Measurements from ENCODE around the gene BDNF.
"Not testable (repeated sequence)": the region's sequence is repeated elsewhere in the genome, so short reads cannot be mapped to it uniquely, and the experiment has no call there.

BDNF gene

GRCh38 chr11:27635567-27636037 lies 64.7 kb downstream of the BDNF start:
- H3K4me3 ChIP-seq (ENCODE audit: low read length), result no peak overlapping the region
- no peaks in the 10 kb centered on the region for H3K27me3 ChIP-seq (ENCODE audit: control insufficient read depth, insufficient read depth, low read length)
- H3K9me3 ChIP-seq (replicated peaks; ENCODE audit: low read length), result no peaks in the 10 kb centered on the region
- no peak overlapping the region for H3K4me2 ChIP-seq (ENCODE audit: low read length)
- no peaks in the 10 kb centered on the region for H3K4me1 ChIP-seq (ENCODE audit: control insufficient read depth, insufficient read depth, low read length)
- no peaks in the 10 kb centered on the region for H3K36me3 ChIP-seq (ENCODE audit: insufficient read depth, low read length)
- H3K9ac ChIP-seq (ENCODE audit: low read depth, low read length), result no peak overlapping the region

GRCh38 chr11:27634776-27635175 lies 65.5 kb downstream of the BDNF start:
- H3K9ac ChIP-seq (ENCODE audit: low read depth, low read length); H3K4me2 ChIP-seq (ENCODE audit: low read length); H3K9me3 ChIP-seq (replicated peaks; ENCODE audit: low read length); H3K4me1 ChIP-seq (ENCODE audit: control insufficient read depth, insufficient read depth, low read length); H3K36me3 ChIP-seq (ENCODE audit: insufficient read depth, low read length); H3K4me3 ChIP-seq (ENCODE audit: low read length); H3K27me3 ChIP-seq (ENCODE audit: control insufficient read depth, insufficient read depth, low read length): not testable (repeated sequence)

- H3K4me3 ChIP-seq (ENCODE audit: low read length); H3K36me3 ChIP-seq (ENCODE audit: insufficient read depth, low read length): not testable (repeated sequence)
Measured at GRCh38 chr11:27634282-27634681, 66.0 kb downstream of the BDNF start.

GRCh38 chr11:27629023-27629422 lies 71.2 kb downstream of the BDNF start:
- not testable (repeated sequence) for H3K27me3 ChIP-seq (ENCODE audit: control insufficient read depth, insufficient read depth, low read length); H3K9ac ChIP-seq (ENCODE audit: low read depth, low read length); H3K4me3 ChIP-seq (ENCODE audit: low read length); H3K4me1 ChIP-seq (ENCODE audit: control insufficient read depth, insufficient read depth, low read length); H3K36me3 ChIP-seq (ENCODE audit: insufficient read depth, low read length); H3K9me3 ChIP-seq (replicated peaks; ENCODE audit: low read length); H3K4me2 ChIP-seq (ENCODE audit: low read length)

More at GRCh38 chr11:27634282-27634681, 66.0 kb downstream of the BDNF start:
- not testable (repeated sequence) for H3K9me3 ChIP-seq (replicated peaks; ENCODE audit: low read length); H3K9ac ChIP-seq (ENCODE audit: low read depth, low read length); H3K4me2 ChIP-seq (ENCODE audit: low read length); H3K4me1 ChIP-seq (ENCODE audit: control insufficient read depth, insufficient read depth, low read length); H3K27me3 ChIP-seq (ENCODE audit: control insufficient read depth, insufficient read depth, low read length)

- H3K36me3 ChIP-seq (ENCODE audit: insufficient read depth, low read length), result no peaks in the 10 kb centered on the region
- no peaks in the 10 kb centered on the region for H3K9me3 ChIP-seq (replicated peaks; ENCODE audit: low read length)
- H3K4me2 ChIP-seq (ENCODE audit: low read length), result no peak overlapping the region
- H3K9ac ChIP-seq (ENCODE audit: low read depth, low read length), result no peak overlapping the region
- H3K27me3 ChIP-seq (ENCODE audit: control insufficient read depth, insufficient read depth, low read length), result peaks cover 5% of the 10 kb centered on the region
- no peaks in the 10 kb centered on the region for H3K4me1 ChIP-seq (ENCODE audit: control insufficient read depth, insufficient read depth, low read length)
- H3K4me3 ChIP-seq (ENCODE audit: low read length), result no peak overlapping the region
Measured at GRCh38 chr11:27627979-27628378, 72.3 kb downstream of the BDNF start.

- H3K9ac ChIP-seq (ENCODE audit: low read depth, low read length), result no peak overlapping the region
- no peak overlapping the region for H3K4me3 ChIP-seq (ENCODE audit: low read length)
- H3K9me3 ChIP-seq (replicated peaks; ENCODE audit: low read length), result no peaks in the 10 kb centered on the region
- no peaks in the 10 kb centered on the region for H3K4me1 ChIP-seq (ENCODE audit: control insufficient read depth, insufficient read depth, low read length)
- peaks cover 5% of the 10 kb centered on the region for H3K27me3 ChIP-seq (ENCODE audit: control insufficient read depth, insufficient read depth, low read length)
- no peak overlapping the region for H3K4me2 ChIP-seq (ENCODE audit: low read length)
- H3K36me3 ChIP-seq (ENCODE audit: insufficient read depth, low read length), result no peaks in the 10 kb centered on the region
Measured at GRCh38 chr11:27626938-27627586, 73.2 kb downstream of the BDNF start.

GRCh38 chr11:27626269-27626937 lies 73.9 kb downstream of the BDNF start:
- Histone ChIP-seq H3K9me3 (replicated peaks; ENCODE audit: low read length) (no peaks in the 10 kb centered on the region), H3K36me3 (ENCODE audit: insufficient read depth, low read length) (no peaks in the 10 kb centered on the region), H3K4me2 (ENCODE audit: low read length) (no peak overlapping the region), H3K9ac (ENCODE audit: low read depth, low read length) (no peak overlapping the region), H3K4me3 (ENCODE audit: low read length) (no peak overlapping the region), H3K27me3 (ENCODE audit: control insufficient read depth, insufficient read depth, low read length) (peaks cover 5% of the 10 kb centered on the region), H3K4me1 (ENCODE audit: control insufficient read depth, insufficient read depth, low read length) (peaks cover 4% of the 10 kb centered on the region)

GRCh38 chr11:27625347-27625912 lies 74.8 kb downstream of the BDNF start:
- Histone ChIP-seq H3K27me3 (ENCODE audit: control insufficient read depth, insufficient read depth, low read length) (peaks cover 5% of the 10 kb centered on the region), H3K4me1 (ENCODE audit: control insufficient read depth, insufficient read depth, low read length) (peaks cover 9% of the 10 kb centered on the region), H3K4me2 (ENCODE audit: low read length) (no peak overlapping the region), H3K9ac (ENCODE audit: low read depth, low read length) (no peak overlapping the region), H3K36me3 (ENCODE audit: insufficient read depth, low read length) (no peaks in the 10 kb centered on the region), H3K9me3 (replicated peaks; ENCODE audit: low read length) (no peaks in the 10 kb centered on the region), H3K4me3 (ENCODE audit: low read length) (no peak overlapping the region)

- no peak overlapping the region for H3K4me3 ChIP-seq (ENCODE audit: low read length)
- H3K4me1 ChIP-seq (ENCODE audit: control insufficient read depth, insufficient read depth, low read length), result peaks cover 17% of the 10 kb centered on the region
- H3K4me2 ChIP-seq (ENCODE audit: low read length), result no peak overlapping the region
- no peak overlapping the region for H3K9ac ChIP-seq (ENCODE audit: low read depth, low read length)
- H3K36me3 ChIP-seq (ENCODE audit: insufficient read depth, low read length), result no peaks in the 10 kb centered on the region
- H3K9me3 ChIP-seq (replicated peaks; ENCODE audit: low read length), result no peaks in the 10 kb centered on the region
- peaks cover 5% of the 10 kb centered on the region for H3K27me3 ChIP-seq (ENCODE audit: control insufficient read depth, insufficient read depth, low read length)
Measured at GRCh38 chr11:27623945-27624523, 76.2 kb downstream of the BDNF start.

- Histone ChIP-seq H3K9me3 (replicated peaks; ENCODE audit: low read length) (no peaks in the 10 kb centered on the region), H3K27me3 (ENCODE audit: control insufficient read depth, insufficient read depth, low read length) (peaks cover 1% of the 10 kb centered on the region), H3K4me2 (ENCODE audit: low read length) (no peak overlapping the region), H3K4me3 (ENCODE audit: low read length) (no peak overlapping the region), H3K9ac (ENCODE audit: low read depth, low read length) (no peak overlapping the region), H3K4me1 (ENCODE audit: control insufficient read depth, insufficient read depth, low read length) (peaks cover 23% of the 10 kb centered on the region), H3K36me3 (ENCODE audit: insufficient read depth, low read length) (no peaks in the 10 kb centered on the region)
Measured at GRCh38 chr11:27622541-27623300, 77.5 kb downstream of the BDNF start.
